Measurements from ENCODE around the gene UFD1. TPM values are rescaled to one million over a fixed set of nuclear protein-coding genes. Genes with fewer than 3 reads are reported as not detected.

The UFD1 gene
- total RNA-seq, 1 experiment from 2014 or later: 146 TPM

- no peak for DNase-seq (ENCODE audit: low spot score)
These were observed 48.8 kb downstream of the UFD1 start for GRCh38 chr22:19429950-19430889.

DNA sequence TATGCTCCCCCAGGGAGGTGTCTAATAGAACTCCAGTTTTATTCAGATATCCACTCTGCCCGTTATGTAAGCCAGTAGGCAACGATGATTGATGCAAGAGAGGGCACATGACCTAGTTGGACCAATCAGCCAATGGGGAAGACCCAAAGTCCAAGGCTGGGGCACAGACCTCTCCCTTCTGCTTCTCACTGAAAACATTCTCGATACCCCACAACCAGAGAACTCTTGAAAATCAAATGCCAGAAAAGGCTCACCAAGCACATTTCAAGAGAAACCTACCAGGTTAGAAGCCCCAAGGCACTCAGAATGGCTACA, 54.9 kb downstream of the UFD1 start:
- DNase-seq (ENCODE audit: low spot score): no peak

GRCh38 chr22:19422440-19423301, 56.3 kb downstream of the UFD1 start:
- no peak for DNase-seq (ENCODE audit: low spot score)

- no peak for DNase-seq (ENCODE audit: low spot score)
These were observed 58.7 kb downstream of the UFD1 start for GRCh38 chr22:19420321-19420720.

DNA sequence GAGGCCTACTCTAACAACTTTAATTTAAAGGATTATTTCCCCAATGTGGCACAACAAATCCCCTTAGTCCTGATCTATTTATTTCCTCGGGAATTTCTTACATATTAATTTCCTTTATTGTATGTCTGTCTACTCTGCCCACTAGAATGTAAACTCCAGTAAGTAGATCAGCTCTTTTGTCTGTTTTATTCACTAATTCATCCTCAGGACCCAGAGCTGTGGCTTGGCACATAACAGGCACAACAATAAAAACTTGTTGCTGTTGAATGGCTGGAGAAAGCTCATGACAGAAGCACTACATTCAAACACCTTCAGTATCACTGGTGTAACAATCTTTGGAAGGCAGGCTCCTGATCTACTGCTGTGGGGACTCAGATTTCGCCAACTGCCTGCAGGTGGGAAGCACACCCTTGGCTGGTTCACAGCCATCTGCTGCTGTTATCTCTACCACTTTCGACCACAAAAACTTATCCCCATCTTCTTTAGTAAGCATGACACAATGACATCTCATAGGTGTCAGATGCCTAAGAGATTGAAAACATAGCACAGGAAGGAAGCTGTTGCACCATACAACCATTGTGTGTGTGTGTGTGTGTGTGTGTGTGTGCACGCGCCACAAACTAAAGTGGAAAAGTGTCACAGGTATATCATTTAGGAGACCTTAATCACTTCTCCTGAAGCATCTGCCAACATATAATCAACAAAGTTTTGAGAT, 59.4 kb downstream of the UFD1 start:
- DNase-seq (ENCODE audit: low spot score): no peak

DNA sequence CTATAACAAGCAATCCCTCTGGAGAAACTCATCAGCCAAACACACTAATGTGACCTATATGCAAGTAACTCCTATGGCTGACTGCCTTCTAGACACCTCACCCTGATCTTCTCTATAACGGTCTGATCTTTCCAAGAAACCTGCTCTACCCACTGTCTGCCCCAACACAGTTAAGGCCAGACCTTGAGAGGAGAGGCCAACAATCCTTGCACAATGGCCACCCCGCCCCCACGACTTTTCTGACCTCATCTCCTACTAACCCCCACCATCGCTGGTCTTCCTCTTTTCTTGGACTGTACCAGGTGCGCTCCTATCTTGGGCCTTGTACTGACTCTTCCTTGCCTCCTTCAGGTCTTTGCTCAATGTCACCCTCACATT, 59.9 kb downstream of the UFD1 start:
- DNase-seq (ENCODE audit: low spot score): no peak

DNA sequence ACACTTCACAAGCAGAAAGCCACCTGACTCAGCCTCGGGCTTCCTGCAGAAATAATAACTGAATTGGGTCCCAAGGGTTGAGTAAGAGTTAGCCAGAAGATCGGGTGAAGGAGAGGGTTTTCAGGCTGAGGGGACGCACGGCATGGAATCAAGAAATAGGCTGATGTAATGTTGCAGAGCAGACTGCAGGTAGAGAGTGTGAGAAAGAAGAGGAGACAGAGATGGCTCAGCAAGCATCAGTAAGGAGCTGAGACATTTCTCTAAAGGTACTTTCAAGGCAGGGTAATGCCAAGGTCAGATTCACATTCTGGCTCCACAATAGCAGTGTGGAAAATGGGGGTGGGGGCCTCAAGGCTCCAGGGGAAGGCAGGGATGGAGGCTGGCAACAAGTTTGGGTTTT, 66.1 kb downstream of the UFD1 start:
- no peak for DNase-seq (ENCODE audit: low spot score)

DNA sequence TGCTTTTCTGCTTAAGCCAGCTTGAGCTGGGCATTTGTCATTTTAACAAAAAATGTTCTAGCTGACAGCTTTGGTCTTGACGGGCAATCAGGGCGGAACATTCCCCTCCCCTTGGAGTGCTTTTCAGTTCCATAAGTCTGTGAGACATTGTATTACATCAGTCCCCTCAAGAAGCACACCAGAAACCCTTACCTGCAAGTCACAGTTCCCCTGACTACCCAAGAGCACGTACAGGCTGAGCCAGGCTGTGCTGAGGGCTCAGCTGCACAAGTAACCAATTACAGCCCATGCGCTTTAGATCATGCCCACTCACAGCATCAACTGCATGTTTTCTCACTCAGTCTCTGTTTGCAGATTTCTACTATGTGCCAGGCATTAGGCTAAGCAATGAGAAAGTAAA, 66.5 kb downstream of the UFD1 start:
- no peak for DNase-seq (ENCODE audit: low spot score)

DNA sequence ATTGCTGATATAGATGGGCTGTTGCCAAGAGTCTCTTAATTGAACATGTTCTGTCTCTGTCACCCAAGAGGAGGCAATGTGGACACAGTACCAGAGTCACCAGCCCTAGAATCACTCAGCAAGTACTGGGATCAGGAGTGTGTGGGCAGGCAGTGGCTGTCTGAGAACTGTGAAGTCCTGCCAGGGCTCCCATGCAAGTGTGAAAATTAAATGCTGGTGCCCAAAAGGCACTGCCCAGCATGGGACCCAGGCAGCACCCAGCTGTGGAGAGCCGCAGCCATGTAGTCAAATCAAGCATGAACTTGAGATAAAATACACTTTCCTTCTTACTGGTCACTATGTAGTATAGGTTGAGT, 67.3 kb downstream of the UFD1 start:
- DNase-seq (ENCODE audit: low spot score): no peak

DNA sequence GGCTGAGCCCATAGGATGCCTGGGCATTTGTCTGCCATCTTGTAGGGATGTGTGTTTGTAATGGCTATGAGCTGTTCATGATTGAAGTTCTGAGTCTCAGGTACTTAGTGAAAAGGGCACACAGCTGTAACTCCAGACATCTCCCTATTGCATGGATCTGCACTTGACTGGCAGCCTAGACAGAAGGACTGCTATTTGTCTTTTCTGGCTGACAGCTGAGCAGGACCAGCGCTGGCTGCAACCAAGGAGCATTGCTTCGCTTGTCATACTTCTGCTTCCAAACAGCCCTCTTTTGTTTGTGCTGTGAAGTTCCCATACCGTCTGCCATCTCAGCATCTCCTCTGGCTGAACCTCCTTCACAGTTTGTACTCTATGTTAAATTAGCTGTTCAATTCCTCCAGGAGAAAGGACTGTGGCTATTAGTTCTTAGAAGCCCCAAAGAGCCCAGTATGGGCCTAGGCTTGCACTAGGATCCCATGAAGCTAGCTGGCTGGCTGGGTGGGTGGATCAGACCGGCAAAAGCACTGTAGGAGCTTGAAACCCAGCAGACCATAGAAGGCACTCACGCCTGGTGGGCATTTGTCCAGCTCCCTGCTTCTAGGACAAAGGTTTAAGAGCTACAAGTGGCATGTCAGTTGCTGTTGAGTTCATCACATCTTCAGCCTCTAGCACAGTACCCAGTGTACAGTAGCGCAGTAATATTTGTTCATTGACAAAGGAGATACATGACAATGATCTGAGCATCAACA, 67.9 kb downstream of the UFD1 start:
- DNase-seq (ENCODE audit: low spot score): no peak

DNA sequence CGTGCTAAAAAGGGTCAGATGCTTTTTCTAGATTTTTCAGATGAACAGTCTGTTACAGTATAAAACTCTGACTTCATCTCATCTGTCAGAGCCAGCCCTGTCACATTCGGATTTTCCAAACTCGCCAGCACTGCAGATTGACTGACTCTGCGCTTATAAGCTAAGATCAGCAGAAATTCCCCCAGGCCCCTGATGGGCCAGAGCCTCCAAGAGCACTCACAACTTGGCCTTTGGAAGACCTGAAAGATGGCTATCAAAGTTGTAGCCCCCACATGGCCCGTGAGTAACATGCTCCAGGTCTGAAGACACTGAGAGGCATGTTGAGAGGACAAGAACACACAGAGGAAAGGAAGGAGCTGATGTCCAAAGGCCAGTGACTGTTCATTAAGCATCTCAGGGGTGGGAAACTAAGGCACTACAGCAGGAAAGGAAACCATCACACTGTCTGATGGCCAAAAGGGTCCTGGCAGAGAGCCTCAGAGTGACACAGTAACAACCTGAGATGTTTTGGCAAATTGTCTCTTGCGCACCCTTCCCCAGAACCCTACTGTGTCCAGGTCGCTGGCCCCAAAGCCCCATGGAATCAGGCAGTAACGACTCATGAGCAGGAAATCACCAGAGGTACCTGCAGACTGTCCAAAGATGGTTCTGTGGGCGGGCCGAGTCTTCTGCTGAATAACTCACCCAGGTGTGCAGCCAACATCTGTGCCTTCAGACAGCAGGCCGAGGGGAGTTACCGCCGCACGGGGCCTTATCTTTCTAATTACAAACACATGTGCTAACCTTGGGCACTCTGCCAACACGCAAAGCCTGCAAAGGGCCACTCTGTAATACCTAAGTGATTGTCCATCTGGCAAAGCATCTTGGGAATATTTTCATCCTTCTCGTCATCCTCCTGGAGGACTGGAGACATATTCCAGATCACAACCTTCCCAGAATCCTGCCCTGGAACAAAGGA, 71.1 kb downstream of the UFD1 start:
- DNase-seq (ENCODE audit: low spot score): no peak

- no peak for DNase-seq (ENCODE audit: low spot score)
These were observed 72.1 kb downstream of the UFD1 start for GRCh38 chr22:19406846-19407245.

GRCh38 chr22:19406281-19406811, 72.6 kb downstream of the UFD1 start:
- DNase-seq (ENCODE audit: low spot score): no peak

DNA sequence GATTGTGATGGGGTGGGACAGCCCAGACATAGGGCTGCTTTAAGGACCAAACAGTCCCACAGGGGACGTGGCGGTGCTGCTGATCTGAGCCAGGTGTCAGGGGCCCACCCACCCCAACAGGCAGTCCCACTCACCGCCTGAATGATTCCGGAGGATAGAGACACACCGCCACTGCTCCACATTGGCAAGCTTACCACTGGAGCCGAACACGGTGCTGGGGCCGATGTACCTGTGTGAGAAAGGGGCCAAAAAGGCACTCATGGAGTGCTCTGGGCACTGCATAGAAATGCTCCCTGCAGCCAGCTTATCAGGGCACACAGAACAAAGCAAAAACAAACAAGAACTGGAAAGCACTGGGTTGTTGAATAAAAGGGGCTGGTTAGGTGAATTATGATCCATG, 73.3 kb downstream of the UFD1 start:
- no peak for DNase-seq (ENCODE audit: low spot score)

- DNase-seq (ENCODE audit: low spot score): no peak
These were observed 73.9 kb downstream of the UFD1 start for GRCh38 chr22:19405133-19405532.

DNA sequence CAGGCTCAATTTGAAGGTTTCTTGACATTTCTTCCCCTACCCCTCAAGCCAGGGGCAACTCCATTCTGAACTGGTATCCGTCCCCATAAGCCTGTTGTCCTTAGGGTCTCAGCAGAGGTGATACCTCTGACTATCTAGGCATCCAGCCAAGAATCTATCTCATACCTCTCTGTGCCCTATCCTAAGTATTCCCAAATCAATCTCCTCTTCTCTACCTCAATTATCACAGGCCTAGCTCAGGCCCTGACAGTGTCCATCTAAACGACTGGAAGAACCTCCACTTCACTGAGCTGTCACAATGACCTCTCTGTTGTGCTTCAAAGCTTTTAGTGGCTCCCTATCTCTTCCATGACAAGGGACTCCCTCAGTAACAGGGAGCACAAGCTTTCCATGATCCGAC, 74.3 kb downstream of the UFD1 start:
- no peak for DNase-seq (ENCODE audit: low spot score)

DNA sequence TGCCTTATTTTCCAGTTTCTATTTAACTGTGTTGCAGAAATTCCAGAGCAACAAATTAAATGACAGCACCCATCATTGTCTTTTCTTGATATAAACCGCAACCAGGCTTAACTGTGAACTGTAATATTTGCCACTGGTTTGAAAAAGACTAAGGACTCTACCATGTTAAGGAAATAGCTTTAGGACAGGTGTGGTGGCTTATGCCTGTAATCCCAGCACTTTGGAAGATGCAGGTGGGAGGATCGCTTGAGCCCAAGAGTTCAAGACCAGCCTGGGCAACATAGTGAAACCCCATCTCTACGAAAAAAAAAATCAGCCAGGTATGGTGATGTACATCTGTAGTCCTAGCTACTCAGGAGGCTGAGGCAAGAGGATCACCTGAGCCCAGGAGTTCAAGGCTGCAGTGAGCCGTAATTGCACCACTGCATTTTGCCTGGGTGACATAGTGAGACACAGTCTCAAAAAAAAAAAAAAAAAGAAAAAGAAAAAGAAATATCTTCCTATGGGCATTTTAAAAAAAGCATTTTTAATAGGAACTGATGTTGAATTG, 76.3 kb downstream of the UFD1 start:
- DNase-seq (ENCODE audit: low spot score): no peak

- DNase-seq (ENCODE audit: low spot score): no peak
These were observed 77.5 kb downstream of the UFD1 start for GRCh38 chr22:19401483-19401882.

- no peak for DNase-seq (ENCODE audit: low spot score)
These were observed 78.1 kb downstream of the UFD1 start for GRCh38 chr22:19400881-19401280.

Data from HT-29 (cell line).